Keratinocyte (primary cell): ENCODE results near the gene CCDC197.

Experiments used
- EZH2 ChIP-seq: IDR thresholded peaks from one replicate; pipeline ENCODE4 v1.6.1; 2012; ENCODE audit warnings: inconsistent platforms, mild to moderate bottlenecking, low read length, moderate library complexity
- TF ChIP-seq, protein P1 (sequence below), 3 experiments: IDR thresholded peaks in 1 of 3; conservative IDR thresholded peaks in 1 of 3; optimal IDR thresholded peaks in 1 of 3; 2 replicates in 2 of 3; 3 replicates in 1 of 3; pipeline versions ENCODE3 to v1.5.1; 2011; ENCODE audit warnings: low read length in 3 of 3, mild to moderate bottlenecking in 3 of 3, moderate library complexity in 2 of 3, control low read depth in 1 of 3, inconsistent platforms in 1 of 3; ENCODE audit not compliant: insufficient read depth in 2 of 3; ENCODE audit errors: extremely low read depth in 1 of 3

DNA sequence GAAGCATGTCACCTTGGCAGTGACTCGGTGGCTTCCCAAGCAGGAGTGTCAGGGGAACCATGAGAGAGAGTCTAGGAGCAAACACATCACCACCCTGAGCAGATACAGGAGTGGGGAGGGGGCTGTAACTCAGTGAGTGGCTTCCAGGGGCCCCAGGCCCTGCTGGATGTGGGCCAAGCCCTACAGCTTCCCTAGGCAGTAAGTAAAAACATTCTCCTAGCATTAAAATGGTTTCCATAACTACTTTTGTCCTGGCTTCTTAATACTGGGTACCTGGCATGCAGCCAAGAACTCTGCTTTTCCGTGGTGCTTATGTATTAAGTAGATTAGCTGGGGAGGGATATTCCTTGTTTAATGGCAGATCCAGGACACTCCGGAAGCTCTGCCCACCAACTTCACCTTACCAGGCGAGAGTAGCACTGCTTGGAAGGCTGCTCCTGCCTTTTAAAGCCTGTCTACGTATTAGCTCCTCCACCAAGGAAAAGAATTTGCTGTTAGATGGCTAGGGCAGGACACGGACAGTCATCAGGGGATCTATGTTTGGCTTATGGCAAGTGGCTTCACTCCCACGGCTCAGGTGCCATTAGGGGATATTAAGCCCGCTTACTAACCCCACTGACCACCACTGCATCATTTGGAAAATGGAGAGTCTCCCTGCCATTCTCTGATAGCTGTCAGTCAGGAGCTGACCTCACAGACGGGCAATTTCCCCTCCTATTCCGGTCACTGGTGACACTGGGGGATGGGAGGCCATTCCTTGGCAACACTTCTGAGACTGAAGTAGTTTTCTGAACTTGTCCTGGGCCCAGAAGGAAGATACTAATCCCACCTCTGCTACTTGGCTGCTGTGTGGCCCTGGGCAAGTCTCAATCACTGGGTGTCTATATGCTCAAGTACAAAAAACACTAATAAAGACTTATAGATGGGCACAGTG lies 51.9 kb downstream of the CCDC197 start:
- TF ChIP-seq, protein P1, sequence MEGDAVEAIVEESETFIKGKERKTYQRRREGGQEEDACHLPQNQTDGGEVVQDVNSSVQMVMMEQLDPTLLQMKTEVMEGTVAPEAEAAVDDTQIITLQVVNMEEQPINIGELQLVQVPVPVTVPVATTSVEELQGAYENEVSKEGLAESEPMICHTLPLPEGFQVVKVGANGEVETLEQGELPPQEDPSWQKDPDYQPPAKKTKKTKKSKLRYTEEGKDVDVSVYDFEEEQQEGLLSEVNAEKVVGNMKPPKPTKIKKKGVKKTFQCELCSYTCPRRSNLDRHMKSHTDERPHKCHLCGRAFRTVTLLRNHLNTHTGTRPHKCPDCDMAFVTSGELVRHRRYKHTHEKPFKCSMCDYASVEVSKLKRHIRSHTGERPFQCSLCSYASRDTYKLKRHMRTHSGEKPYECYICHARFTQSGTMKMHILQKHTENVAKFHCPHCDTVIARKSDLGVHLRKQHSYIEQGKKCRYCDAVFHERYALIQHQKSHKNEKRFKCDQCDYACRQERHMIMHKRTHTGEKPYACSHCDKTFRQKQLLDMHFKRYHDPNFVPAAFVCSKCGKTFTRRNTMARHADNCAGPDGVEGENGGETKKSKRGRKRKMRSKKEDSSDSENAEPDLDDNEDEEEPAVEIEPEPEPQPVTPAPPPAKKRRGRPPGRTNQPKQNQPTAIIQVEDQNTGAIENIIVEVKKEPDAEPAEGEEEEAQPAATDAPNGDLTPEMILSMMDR (optimal IDR thresholded peaks at IDR 0.05 in 1 of 3, IDR thresholded peaks at IDR 0.05 in 1 of 3, conservative IDR thresholded peaks at IDR 0.05 in 1 of 3; ENCODE audit: extremely low read depth in 1 of 3, insufficient read depth in 2 of 3, low read length in 3 of 3) = no peak
- no peak for TF ChIP-seq EZH2
